ENCODE measurements around the gene IL36B.

Gene IL36B

GRCh38 chr2:113061241-113061640 is 8.6 kb upstream of the IL36B start:
- Histone ChIP-seq H3K27ac (ENCODE audit: low read depth, low read length) (no peak overlapping the region), H3K36me3 (ENCODE audit: control insufficient read depth, low read length) (no peaks in the 10 kb centered on the region), H3K4me2 (ENCODE audit: low read length) (no peak overlapping the region), H4K20me1 (ENCODE audit: control insufficient read depth, insufficient read depth, low read depth, low read length) (no peaks in the 10 kb centered on the region), H3K79me2 (ENCODE audit: control insufficient read depth, low read length) (no peaks in the 10 kb centered on the region), H3K27me3 (ENCODE audit: control insufficient read depth, low read length) (no peaks in the 10 kb centered on the region), H3K9me2 (replicated peaks; ENCODE audit: control insufficient read depth, low read length) (no peaks in the 10 kb centered on the region), H3F3A (ENCODE audit: control insufficient read depth, insufficient read depth) (no peaks in the 10 kb centered on the region), H3K4me1 (ENCODE audit: control insufficient read depth, low read length) (no peaks in the 10 kb centered on the region), H3K9me3 (ENCODE audit: control insufficient read depth, insufficient read depth, low read length) (no peaks in the 10 kb centered on the region), H3K4me3 (ENCODE audit: low read length) (no peak overlapping the region)
- TF ChIP-seq EZH2phosphoT487 (IDR thresholded peaks at IDR 0.05; ENCODE audit: borderline replicate concordance, low read length), result no peak
- TF ChIP-seq, protein P1, sequence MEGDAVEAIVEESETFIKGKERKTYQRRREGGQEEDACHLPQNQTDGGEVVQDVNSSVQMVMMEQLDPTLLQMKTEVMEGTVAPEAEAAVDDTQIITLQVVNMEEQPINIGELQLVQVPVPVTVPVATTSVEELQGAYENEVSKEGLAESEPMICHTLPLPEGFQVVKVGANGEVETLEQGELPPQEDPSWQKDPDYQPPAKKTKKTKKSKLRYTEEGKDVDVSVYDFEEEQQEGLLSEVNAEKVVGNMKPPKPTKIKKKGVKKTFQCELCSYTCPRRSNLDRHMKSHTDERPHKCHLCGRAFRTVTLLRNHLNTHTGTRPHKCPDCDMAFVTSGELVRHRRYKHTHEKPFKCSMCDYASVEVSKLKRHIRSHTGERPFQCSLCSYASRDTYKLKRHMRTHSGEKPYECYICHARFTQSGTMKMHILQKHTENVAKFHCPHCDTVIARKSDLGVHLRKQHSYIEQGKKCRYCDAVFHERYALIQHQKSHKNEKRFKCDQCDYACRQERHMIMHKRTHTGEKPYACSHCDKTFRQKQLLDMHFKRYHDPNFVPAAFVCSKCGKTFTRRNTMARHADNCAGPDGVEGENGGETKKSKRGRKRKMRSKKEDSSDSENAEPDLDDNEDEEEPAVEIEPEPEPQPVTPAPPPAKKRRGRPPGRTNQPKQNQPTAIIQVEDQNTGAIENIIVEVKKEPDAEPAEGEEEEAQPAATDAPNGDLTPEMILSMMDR (IDR thresholded peaks at IDR 0.05; ENCODE audit: low read depth, low read length, poor library complexity, severe bottlenecking), result no peak

- no peaks in the 10 kb centered on the region for H3K9me3 ChIP-seq (ENCODE audit: control insufficient read depth, insufficient read depth, low read length)
- H3K4me2 ChIP-seq (ENCODE audit: low read length), result no peak overlapping the region
- no peaks in the 10 kb centered on the region for H3K79me2 ChIP-seq (ENCODE audit: control insufficient read depth, low read length)
- no peaks in the 10 kb centered on the region for H3F3A ChIP-seq (ENCODE audit: control insufficient read depth, insufficient read depth)
- no peak overlapping the region for H3K27ac ChIP-seq (ENCODE audit: low read depth, low read length)
- no peaks in the 10 kb centered on the region for H4K20me1 ChIP-seq (ENCODE audit: control insufficient read depth, insufficient read depth, low read depth, low read length)
- TF ChIP-seq EZH2phosphoT487 (IDR thresholded peaks at IDR 0.05; ENCODE audit: borderline replicate concordance, low read length), result no peak
- TF ChIP-seq, protein P1 (IDR thresholded peaks at IDR 0.05; ENCODE audit: low read depth, low read length, poor library complexity, severe bottlenecking), result no peak
- no peaks in the 10 kb centered on the region for H3K27me3 ChIP-seq (ENCODE audit: control insufficient read depth, low read length)
- no peaks in the 10 kb centered on the region for H3K36me3 ChIP-seq (ENCODE audit: control insufficient read depth, low read length)
- no peaks in the 10 kb centered on the region for H3K4me1 ChIP-seq (ENCODE audit: control insufficient read depth, low read length)
- H3K9me2 ChIP-seq (replicated peaks; ENCODE audit: control insufficient read depth, low read length), result no peaks in the 10 kb centered on the region
- H3K4me3 ChIP-seq (ENCODE audit: low read length), result no peak overlapping the region
These were observed 8.1 kb upstream of the IL36B start for GRCh38 chr2:113060796-113061195.

GRCh38 chr2:113060396-113060795 is 7.7 kb upstream of the IL36B start:
- H3K9me2 ChIP-seq (replicated peaks; ENCODE audit: control insufficient read depth, low read length), result no peaks in the 10 kb centered on the region
- H3K79me2 ChIP-seq (ENCODE audit: control insufficient read depth, low read length), result no peaks in the 10 kb centered on the region
- TF ChIP-seq EZH2phosphoT487 (IDR thresholded peaks at IDR 0.05; ENCODE audit: borderline replicate concordance, low read length), result no peak
- TF ChIP-seq, protein P1 (IDR thresholded peaks at IDR 0.05; ENCODE audit: low read depth, low read length, poor library complexity, severe bottlenecking), result no peak
- H4K20me1 ChIP-seq (ENCODE audit: control insufficient read depth, insufficient read depth, low read depth, low read length), result no peaks in the 10 kb centered on the region
- H3K27ac ChIP-seq (ENCODE audit: low read depth, low read length), result no peak overlapping the region
- 0 out of 2 replicates have a peak, but pooled peaks cover 1% of the 10 kb centered on the region for H3K9me3 ChIP-seq (ENCODE audit: control insufficient read depth, insufficient read depth, low read length)
- H3K4me2 ChIP-seq (ENCODE audit: low read length), result no peak overlapping the region
- H3F3A ChIP-seq (ENCODE audit: control insufficient read depth, insufficient read depth), result no peaks in the 10 kb centered on the region
- H3K4me1 ChIP-seq (ENCODE audit: control insufficient read depth, low read length), result no peaks in the 10 kb centered on the region
- no peaks in the 10 kb centered on the region for H3K27me3 ChIP-seq (ENCODE audit: control insufficient read depth, low read length)
- H3K36me3 ChIP-seq (ENCODE audit: control insufficient read depth, low read length), result no peaks in the 10 kb centered on the region
- no peak overlapping the region for H3K4me3 ChIP-seq (ENCODE audit: low read length)

Data from DOHH2 (cell line).